ENCODE results near the gene LUZP2. TPM values are rescaled to one million over a fixed set of nuclear protein-coding genes. Genes with fewer than 3 reads are reported as not detected.

LUZP2 gene
- total RNA-seq, 1 donor from 2014 or later: not detected

DNA sequence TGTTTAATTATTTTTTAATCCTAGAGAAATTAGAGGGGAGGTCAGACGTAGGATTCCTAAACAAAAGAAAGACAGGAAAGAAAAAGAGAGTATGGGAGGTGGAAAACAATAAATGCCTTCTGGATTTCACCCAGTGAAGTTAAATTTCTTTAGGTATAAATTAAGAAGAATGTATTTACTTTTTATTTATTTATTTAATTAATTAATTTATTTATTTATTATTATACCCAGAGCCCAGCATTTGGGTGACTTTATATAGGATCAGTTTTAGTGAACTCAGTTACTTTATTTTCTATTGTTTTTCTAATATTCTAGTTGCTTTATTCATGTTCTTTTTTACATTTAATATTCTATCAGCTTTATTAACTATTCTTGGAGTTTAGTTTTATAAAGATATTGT lies 551.8 kb downstream of the LUZP2 start:
- DNase-seq (no peak), ATAC-seq (no peak)
- intact Hi-C loops (cut with DNase I): no loop called here
- H3K4me1 ChIP-seq: no peaks in the 10 kb centered on the region
- no peak overlapping the region for H3K27ac ChIP-seq
- H3K4me3 ChIP-seq: no peak overlapping the region
- H3K36me3 ChIP-seq: no peaks in the 10 kb centered on the region
- no peaks in the 10 kb centered on the region for H3K9me3 ChIP-seq
- TF ChIP-seq, protein P1, sequence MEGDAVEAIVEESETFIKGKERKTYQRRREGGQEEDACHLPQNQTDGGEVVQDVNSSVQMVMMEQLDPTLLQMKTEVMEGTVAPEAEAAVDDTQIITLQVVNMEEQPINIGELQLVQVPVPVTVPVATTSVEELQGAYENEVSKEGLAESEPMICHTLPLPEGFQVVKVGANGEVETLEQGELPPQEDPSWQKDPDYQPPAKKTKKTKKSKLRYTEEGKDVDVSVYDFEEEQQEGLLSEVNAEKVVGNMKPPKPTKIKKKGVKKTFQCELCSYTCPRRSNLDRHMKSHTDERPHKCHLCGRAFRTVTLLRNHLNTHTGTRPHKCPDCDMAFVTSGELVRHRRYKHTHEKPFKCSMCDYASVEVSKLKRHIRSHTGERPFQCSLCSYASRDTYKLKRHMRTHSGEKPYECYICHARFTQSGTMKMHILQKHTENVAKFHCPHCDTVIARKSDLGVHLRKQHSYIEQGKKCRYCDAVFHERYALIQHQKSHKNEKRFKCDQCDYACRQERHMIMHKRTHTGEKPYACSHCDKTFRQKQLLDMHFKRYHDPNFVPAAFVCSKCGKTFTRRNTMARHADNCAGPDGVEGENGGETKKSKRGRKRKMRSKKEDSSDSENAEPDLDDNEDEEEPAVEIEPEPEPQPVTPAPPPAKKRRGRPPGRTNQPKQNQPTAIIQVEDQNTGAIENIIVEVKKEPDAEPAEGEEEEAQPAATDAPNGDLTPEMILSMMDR (IDR thresholded peaks at IDR 0.05): no peak
- no peaks in the 10 kb centered on the region for H3K27me3 ChIP-seq (ENCODE audit: low read depth)

DNA sequence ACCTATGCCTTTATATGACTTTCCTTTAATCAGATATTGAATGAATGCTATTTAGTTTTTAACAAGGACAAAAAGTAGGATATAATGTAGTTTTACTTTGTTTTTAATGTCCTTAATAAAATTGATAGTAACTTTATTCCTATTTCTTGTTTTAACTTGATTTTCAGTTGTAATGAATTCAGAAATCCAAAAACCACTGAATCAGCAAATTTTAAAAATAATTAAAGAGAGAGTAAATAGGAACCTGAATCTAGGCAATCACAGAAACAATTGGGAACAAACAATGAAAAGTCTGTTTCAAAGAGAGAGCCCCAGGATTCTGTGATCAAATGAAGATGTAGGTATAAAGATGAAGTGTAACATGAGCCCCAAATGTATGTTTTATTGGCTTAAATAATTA lies 556.0 kb downstream of the LUZP2 start:
- ATAC-seq (no peak), DNase-seq (no peak)
- Histone ChIP-seq H3K9me3 (no peaks in the 10 kb centered on the region), H3K4me3 (no peak overlapping the region), H3K27me3 (ENCODE audit: low read depth) (no peaks in the 10 kb centered on the region), H3K4me1 (no peaks in the 10 kb centered on the region), H3K36me3 (no peaks in the 10 kb centered on the region), H3K27ac (no peak overlapping the region)
- intact Hi-C loops (cut with DNase I): no loop called here
- TF ChIP-seq, protein P1 (IDR thresholded peaks at IDR 0.05): no peak

DNA sequence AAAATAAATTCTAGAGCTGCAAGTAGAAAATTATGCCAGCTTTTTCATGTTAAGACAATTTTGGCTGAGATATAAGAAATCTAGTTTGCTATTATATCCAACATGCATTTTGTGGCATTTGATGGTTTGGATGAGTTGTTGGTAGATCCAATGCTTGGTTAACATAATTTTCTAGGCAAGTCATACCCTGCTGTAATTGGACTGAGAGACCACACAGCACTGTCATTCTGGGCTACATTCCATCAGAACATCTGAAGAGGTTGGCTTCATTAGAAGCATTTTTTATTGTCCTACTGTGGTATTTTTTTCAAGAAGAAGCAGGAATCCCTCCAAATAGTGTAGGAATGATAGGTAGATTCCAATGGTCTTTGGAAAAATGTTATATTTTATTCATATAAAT lies 561.0 kb downstream of the LUZP2 start:
- TF ChIP-seq, protein P1 (IDR thresholded peaks at IDR 0.05): no peak
- Histone ChIP-seq H3K27ac (no peak overlapping the region), H3K36me3 (no peaks in the 10 kb centered on the region), H3K4me3 (no peak overlapping the region), H3K27me3 (ENCODE audit: low read depth) (no peaks in the 10 kb centered on the region), H3K4me1 (no peaks in the 10 kb centered on the region), H3K9me3 (no peaks in the 10 kb centered on the region)
- no peak for ATAC-seq
- DNase-seq: no peak
- intact Hi-C loops (cut with DNase I): no loop called here

DNA sequence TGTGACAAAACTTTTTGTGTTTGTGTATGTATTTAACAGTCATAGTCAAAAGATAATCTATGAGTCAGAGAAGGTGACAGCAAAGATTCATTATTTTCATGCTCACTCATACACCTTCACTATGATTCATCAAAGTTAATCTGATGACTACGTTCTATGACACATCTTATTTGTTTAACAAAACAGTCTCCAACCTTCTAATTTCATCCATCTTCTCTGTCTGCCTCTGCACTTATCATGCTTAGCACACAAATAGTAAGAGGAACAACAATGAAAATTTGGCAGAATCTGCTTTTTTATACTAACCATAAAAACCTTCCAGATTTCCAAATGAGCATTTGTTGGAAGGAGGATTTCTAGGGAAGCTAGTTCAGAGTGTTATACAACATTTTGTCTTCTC lies 568.9 kb downstream of the LUZP2 start:
- no peaks in the 10 kb centered on the region for H3K27me3 ChIP-seq (ENCODE audit: low read depth)
- TF ChIP-seq, protein P1 (IDR thresholded peaks at IDR 0.05): no peak
- no peaks in the 10 kb centered on the region for H3K4me1 ChIP-seq
- no peak overlapping the region for H3K4me3 ChIP-seq
- intact Hi-C loops (cut with DNase I): no loop called here
- no peak overlapping the region for H3K27ac ChIP-seq
- DNase-seq (no peak), ATAC-seq (no peak)
- no peaks in the 10 kb centered on the region for H3K36me3 ChIP-seq
- no peaks in the 10 kb centered on the region for H3K9me3 ChIP-seq

DNA sequence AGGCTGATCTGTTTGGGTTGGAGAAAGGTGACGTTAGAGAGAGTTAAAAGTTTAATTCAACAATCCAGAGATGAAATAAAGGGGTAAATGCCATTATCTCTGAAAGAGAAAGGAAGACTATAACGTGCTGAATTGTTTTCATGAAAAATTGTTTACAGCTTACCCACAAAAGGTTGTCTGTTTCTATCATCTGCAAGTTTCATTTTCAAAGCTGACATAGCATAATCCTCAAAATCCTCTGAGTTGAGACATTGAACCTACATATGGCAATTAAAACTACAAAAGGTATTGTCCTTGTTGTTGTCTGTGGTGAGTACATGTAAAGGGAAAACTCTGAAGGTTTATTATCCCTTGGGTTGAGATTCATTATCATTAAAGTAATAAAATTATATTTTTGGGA lies 569.9 kb downstream of the LUZP2 start:
- H3K27ac ChIP-seq: no peak overlapping the region
- intact Hi-C loops (cut with DNase I): no loop called here
- ATAC-seq (no peak), DNase-seq (no peak)
- H3K9me3 ChIP-seq: no peaks in the 10 kb centered on the region
- H3K4me3 ChIP-seq: no peak overlapping the region
- no peaks in the 10 kb centered on the region for H3K4me1 ChIP-seq
- no peaks in the 10 kb centered on the region for H3K36me3 ChIP-seq
- no peaks in the 10 kb centered on the region for H3K27me3 ChIP-seq (ENCODE audit: low read depth)
- TF ChIP-seq, protein P1 (IDR thresholded peaks at IDR 0.05): no peak

DNA sequence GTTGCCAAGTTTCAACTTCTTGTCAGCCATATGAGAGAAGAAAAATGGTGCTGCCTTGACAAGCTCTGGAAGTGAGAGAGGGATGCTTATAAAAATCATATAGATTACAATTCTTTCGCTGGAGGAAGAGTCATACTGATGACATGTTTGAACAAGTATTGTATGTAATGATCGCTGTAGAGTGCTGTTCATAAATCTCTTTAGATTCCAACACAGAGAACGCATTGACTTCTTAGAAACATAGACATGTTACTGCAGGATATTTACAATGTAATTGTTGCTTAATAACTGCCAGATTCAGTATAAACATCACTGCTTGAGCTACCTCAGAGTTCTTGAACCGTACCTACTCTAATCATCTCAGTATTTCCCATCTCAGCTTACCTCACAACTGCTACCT lies 571.6 kb downstream of the LUZP2 start:
- H3K9me3 ChIP-seq: no peaks in the 10 kb centered on the region
- no peaks in the 10 kb centered on the region for H3K36me3 ChIP-seq
- TF ChIP-seq, protein P1 (IDR thresholded peaks at IDR 0.05): no peak
- DNase-seq (no peak), ATAC-seq (no peak)
- intact Hi-C loops (cut with DNase I): no loop called here
- H3K27me3 ChIP-seq (ENCODE audit: low read depth): no peaks in the 10 kb centered on the region
- H3K27ac ChIP-seq: no peak overlapping the region
- H3K4me1 ChIP-seq: no peaks in the 10 kb centered on the region
- H3K4me3 ChIP-seq: no peak overlapping the region

All from lower lobe of right lung (tissue), 2 donors.